Measurements from ENCODE around the gene HS3ST6. TPM values are rescaled to one million over a fixed set of nuclear protein-coding genes. Genes with fewer than 3 reads are reported as not detected.

HS3ST6 gene
- total and polyA plus RNA-seq, 2 of the 13 experiments (the other 11 are each of a cell fraction or from before 2014, with no cell fraction given) = not detected

DNA sequence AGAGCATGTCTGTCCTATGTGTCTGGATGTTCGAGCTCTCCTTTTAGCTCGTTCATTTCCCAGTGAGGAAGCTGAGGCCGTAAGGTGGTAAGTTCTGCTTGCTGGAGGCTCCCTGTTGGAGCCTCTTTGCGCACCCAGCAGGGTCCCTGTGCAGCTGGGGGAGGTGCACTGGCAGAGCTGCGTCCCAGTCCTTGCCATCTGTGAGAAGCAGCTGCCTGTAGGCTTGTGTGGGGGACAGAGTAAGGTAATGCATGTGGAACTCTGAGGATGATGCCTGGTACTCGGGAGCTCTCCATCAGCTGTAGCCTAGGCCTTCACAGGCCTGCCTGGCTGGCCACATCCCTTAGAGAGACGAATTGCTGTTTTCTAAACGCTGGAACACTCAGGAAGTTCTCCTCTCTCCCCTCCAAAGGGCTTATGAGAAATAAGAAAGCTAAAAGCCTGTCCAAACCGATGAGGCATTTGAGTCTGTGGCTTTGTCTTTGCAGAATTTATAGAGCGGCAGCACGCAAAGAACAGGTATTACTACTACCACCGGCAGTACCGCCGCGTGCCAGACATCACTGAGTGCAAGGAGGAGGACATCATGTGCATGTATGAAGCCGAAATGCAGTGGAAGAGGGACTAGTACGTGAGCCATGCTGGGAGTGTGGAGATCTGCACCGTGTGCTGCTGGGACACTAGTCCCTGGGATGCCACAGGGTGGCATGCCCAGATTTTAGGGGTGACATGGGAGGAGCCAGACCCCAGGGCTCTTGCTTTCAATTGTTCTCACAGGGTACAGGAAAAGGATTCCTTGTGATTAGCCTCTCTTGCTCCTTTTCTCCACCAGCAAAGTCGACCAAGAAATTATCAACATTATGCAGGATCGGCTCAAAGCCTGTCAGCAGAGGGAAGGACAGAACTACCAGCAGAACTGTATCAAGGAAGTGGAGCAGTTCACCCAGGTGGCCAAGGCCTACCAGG lies 42.7 kb upstream of the HS3ST6 start (continued):
- no peak for TF ChIP-seq ZNF891 (CRISPR knock-in tag; IDR thresholded peaks at IDR 0.05)
- 0 out of 2 replicates have a peak, but pooled peaks have one; percentile 50 for TF ChIP-seq ZNF772 (CRISPR knock-in tag; IDR thresholded peaks at IDR 0.05)
- peak; percentile 99 for TF ChIP-seq RBM22 (optimal IDR thresholded peaks at IDR 0.05; ENCODE audit: low read length)
- TF ChIP-seq POLR2AphosphoS5 (IDR thresholded peaks at IDR 0.05; ENCODE audit: low read depth, low read length) = peak; percentile 59
- no peak for TF ChIP-seq ZNF383 (CRISPR knock-in tag; IDR thresholded peaks at IDR 0.05; ENCODE audit: borderline replicate concordance)
- no peak for TF ChIP-seq KLF12 (CRISPR knock-in tag; IDR thresholded peaks at IDR 0.05; ENCODE audit: borderline replicate concordance)
- TF ChIP-seq PHF5A (CRISPR knock-in tag; IDR thresholded peaks at IDR 0.05; ENCODE audit: low read depth, unreplicated experiment) = peak; percentile 8
- no peak for TF ChIP-seq SRF (IDR thresholded peaks at IDR 0.05; ENCODE audit: low read depth, low read length)
- TF ChIP-seq, protein P1, sequence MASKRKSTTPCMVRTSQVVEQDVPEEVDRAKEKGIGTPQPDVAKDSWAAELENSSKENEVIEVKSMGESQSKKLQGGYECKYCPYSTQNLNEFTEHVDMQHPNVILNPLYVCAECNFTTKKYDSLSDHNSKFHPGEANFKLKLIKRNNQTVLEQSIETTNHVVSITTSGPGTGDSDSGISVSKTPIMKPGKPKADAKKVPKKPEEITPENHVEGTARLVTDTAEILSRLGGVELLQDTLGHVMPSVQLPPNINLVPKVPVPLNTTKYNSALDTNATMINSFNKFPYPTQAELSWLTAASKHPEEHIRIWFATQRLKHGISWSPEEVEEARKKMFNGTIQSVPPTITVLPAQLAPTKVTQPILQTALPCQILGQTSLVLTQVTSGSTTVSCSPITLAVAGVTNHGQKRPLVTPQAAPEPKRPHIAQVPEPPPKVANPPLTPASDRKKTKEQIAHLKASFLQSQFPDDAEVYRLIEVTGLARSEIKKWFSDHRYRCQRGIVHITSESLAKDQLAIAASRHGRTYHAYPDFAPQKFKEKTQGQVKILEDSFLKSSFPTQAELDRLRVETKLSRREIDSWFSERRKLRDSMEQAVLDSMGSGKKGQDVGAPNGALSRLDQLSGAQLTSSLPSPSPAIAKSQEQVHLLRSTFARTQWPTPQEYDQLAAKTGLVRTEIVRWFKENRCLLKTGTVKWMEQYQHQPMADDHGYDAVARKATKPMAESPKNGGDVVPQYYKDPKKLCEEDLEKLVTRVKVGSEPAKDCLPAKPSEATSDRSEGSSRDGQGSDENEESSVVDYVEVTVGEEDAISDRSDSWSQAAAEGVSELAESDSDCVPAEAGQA (IDR thresholded peaks at IDR 0.05; ENCODE audit: low read depth) = no peak
- TF ChIP-seq, protein P1 (CRISPR knock-in tag; IDR thresholded peaks at IDR 0.05; ENCODE audit: borderline replicate concordance) = no peak
- peak; percentile 83 to 91 for TF ChIP-seq POLR2A (IDR thresholded peaks at IDR 0.05; ENCODE audit: insufficient read depth in 1 of 2, low read depth in 2 of 2, low read length in 2 of 2)
- TF ChIP-seq JDP2 (CRISPR knock-in tag; IDR thresholded peaks at IDR 0.05; ENCODE audit: borderline replicate concordance) = no peak
- TF ChIP-seq XRCC5 (optimal IDR thresholded peaks at IDR 0.05; ENCODE audit: low read length) = no peak
- TF ChIP-seq IRF2 (CRISPR knock-in tag; IDR thresholded peaks at IDR 0.05) = 0 out of 2 replicates have a peak, but pooled peaks have one; percentile 19
- TF ChIP-seq ZBTB7B (CRISPR knock-in tag; IDR thresholded peaks at IDR 0.05) = 0 out of 2 replicates have a peak, but pooled peaks have one; percentile 5
- TF ChIP-seq, protein P2, sequence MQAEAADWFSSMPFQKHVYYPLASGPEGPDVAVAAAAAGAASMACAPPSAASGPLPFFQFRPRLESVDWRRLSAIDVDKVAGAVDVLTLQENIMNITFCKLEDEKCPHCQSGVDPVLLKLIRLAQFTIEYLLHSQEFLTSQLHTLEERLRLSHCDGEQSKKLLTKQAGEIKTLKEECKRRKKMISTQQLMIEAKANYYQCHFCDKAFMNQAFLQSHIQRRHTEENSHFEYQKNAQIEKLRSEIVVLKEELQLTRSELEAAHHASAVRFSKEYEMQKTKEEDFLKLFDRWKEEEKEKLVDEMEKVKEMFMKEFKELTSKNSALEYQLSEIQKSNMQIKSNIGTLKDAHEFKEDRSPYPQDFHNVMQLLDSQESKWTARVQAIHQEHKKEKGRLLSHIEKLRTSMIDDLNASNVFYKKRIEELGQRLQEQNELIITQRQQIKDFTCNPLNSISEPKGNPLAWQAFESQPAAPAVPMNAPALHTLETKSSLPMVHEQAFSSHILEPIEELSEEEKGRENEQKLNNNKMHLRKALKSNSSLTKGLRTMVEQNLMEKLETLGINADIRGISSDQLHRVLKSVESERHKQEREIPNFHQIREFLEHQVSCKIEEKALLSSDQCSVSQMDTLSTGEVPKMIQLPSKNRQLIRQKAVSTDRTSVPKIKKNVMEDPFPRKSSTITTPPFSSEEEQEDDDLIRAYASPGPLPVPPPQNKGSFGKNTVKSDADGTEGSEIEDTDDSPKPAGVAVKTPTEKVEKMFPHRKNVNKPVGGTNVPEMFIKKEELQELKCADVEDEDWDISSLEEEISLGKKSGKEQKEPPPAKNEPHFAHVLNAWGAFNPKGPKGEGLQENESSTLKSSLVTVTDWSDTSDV (CRISPR knock-in tag; IDR thresholded peaks at IDR 0.05) = no peak
- 0 out of 2 replicates have a peak, but pooled peaks have one; percentile 5 for TF ChIP-seq ZNF124 (CRISPR knock-in tag; IDR thresholded peaks at IDR 0.05)
- TF ChIP-seq, protein P3, sequence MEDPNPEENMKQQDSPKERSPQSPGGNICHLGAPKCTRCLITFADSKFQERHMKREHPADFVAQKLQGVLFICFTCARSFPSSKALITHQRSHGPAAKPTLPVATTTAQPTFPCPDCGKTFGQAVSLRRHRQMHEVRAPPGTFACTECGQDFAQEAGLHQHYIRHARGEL (CRISPR knock-in tag; IDR thresholded peaks at IDR 0.05) = no peak
- TF ChIP-seq, protein P4, sequence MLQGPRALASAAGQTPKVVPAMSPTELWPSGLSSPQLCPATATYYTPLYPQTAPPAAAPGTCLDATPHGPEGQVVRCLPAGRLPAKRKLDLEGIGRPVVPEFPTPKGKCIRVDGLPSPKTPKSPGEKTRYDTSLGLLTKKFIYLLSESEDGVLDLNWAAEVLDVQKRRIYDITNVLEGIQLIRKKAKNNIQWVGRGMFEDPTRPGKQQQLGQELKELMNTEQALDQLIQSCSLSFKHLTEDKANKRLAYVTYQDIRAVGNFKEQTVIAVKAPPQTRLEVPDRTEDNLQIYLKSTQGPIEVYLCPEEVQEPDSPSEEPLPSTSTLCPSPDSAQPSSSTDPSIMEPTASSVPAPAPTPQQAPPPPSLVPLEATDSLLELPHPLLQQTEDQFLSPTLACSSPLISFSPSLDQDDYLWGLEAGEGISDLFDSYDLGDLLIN (CRISPR knock-in tag; IDR thresholded peaks at IDR 0.05; ENCODE audit: borderline replicate concordance) = no peak
- TF ChIP-seq ZNF451 (CRISPR knock-in tag; IDR thresholded peaks at IDR 0.05) = no peak
